Myocyte (in vitro differentiated cells): ENCODE results near the gene KIF12. TPM values are rescaled to one million over a fixed set of nuclear protein-coding genes. Genes with fewer than 3 reads are reported as not detected.
"Not testable (repeated sequence)": the region's sequence is repeated elsewhere in the genome, so short reads cannot be mapped to it uniquely, and the experiment has no call there.

ENCODE experiments used
- DNase-seq: peaks from one replicate; pipeline ENCODE4 v3.0.0-alpha.2; 2012; ENCODE audit warnings: low read depth
- total RNA-seq: library from RNA; depleted of rRNA; stranded (reverse); fragments of >200 nt; gene quantifications from 2 replicates; pipeline ENCODE4 v1.2.3, GENCODE V29; 2014

KIF12 gene
- total RNA-seq, 1 donor from 2014 or later, result not detected

DNA sequence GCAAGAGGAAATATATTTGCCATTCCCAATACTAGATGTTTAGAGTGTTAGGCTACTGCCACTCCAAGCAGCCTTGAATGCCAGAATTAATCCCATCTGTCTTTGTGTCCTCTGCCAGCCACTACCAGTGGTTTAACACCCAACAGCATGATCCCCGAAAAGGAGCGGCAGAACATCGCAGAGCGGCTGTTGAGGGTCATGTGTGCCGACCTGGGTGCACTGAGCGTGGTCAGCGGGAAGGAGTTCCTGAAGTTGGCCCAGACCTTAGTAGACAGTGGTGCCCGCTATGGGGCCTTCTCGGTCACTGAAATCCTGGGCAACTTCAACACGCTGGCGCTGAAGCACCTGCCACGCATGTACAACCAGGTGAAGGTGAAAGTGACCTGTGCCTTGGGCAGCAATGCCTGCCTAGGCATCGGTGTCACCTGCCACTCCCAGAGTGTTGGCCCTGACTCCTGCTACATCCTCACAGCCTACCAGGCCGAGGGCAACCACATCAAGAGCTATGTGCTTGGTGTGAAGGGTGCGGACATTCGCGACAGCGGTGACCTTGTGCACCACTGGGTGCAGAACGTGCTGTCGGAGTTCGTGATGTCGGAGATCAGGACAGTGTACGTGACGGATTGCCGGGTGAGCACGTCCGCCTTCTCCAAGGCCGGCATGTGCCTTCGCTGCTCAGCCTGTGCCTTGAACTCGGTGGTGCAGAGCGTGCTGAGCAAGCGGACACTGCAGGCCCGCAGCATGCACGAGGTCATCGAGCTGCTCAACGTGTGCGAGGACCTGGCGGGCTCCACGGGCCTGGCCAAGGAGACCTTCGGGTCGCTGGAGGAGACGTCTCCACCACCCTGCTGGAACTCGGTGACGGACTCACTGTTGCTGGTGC, 50.3 kb downstream of the KIF12 start:
- DNase-seq, result no peak

DNA sequence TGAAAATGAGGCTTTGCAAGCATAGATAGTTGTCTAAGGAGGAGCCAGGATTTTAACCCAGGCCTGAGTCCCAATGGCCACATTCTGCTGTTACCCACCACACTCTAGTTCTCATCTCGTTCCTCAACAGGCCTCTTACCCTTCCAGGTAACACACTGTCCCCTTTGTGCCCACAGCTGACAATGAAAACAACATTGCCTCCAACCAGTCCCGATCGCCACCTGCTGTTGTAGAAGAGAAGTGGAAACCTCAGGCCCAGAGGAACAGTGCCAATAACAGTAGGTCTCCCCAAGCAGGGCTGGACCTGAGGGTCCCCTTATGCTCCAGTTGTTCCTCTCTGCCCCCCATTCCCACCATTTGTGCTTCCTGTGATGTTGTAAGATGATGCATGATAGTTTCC, 51.4 kb downstream of the KIF12 start:
- DNase-seq, result peak; percentile 37

DNA sequence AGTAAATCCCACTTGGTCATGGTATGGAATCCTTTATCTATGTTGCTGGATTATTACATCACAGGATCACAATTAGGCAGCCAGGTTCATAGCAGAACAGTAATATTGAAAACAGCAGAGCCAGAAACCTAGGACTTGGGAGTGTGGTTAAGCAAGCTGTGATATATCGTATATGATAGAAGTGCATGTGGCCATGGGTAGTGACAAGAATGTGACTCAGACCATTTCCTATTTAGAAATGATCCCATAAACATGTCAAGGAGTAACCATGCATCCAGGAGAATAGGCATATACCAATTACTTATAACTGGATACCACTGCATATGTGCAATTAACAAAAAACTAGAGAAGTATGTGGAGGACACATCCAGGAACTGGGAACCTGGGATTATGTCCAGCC, 52.2 kb downstream of the KIF12 start:
- DNase-seq, result no peak

DNA sequence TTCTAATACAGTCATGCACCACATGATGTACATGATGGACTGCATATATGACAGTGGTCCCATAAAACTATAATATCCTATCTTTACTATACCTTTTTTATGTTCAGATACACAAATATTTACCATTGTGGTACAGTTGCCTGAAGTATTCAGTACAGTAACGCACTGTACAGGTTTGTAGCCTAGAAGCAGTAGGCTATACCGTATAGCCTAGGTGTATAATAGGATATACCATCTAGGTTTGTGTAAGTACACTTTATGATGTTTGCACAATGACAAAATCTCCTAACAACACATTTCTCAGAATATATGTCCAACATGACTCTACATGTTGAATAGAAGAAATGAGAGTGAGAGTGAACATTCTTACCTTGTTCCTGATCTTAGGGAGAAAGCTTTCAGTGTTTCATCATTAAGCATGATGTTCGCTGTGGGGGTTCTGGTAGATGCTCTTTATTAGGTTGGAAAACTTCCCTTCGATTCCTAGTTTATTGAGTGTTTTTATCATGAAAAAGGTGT, 52.8 kb downstream of the KIF12 start:
- DNase-seq, result no peak

DNA sequence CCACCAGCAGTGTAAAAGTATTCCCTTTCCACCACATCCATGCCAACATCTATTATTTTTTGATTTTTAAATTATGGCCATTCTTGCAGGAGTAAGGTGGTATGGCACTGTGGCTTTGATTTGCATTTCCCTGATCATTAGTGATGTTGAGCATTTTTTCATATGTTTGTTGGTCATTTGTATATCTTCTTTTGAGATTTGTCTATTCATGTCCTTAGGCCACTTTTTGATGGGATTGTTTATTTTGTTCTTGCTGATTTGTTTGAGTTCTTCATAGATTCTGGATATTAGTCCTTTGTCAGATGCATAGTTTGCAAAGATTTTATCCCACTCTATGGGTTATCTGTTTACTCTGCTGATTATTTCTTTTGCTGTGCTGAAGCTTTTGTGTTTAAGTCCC, 55.4 kb downstream of the KIF12 start:
- not testable (repeated sequence) for DNase-seq

Other genes starting within 250 kb of the KIF12 start
- gene ZNF618, start 223.0 kb downstream of the KIF12 start, total RNA-seq, result 3.8 and 4.9 TPM in 2 replicates
- 0.36 and 1.5 TPM in 2 replicates for gene AMBP, start 21.0 kb downstream of the KIF12 start, total RNA-seq
- 2.9 and 3.5 TPM in 2 replicates for gene COL27A1, start 56.2 kb upstream of the KIF12 start, total RNA-seq
- gene ORM1, start 223.8 kb upstream of the KIF12 start, total RNA-seq, result not detected in 2 replicates
- not detected in 2 replicates for gene ORM2, start 230.6 kb upstream of the KIF12 start, total RNA-seq